HG03175 (cell line): ENCODE measurements around the gene INO80C.
"Not testable (repeated sequence)": the region's sequence is repeated elsewhere in the genome, so short reads cannot be mapped to it uniquely, and the experiment has no call there.

Source experiments
- ATAC-seq: cut with Tn5 transposase; IDR thresholded peaks from one replicate; pipeline ENCODE4 v1.9.1; 2021; ENCODE audit warnings: mild to moderate bottlenecking, moderate library complexity; ENCODE audit not compliant: unreplicated experiment

Gene INO80C

DNA sequence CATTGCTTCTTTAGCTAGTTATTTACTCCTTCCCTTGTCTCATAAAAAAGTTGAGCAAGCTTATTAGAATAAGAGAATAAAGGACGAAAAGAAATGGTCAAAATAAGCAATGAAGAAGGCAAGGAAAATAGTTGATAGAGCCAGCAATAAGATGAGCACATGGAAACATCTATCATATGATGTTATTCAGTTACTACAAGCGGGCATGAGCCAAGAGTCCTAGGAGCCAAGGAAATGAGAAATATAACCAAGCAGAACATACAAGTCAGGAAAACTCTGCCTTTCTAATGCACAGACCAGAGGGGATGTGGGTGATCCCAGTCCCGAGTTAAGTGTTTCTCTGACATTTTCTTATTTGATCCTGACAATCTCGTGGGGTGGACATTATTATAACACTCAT is 33.9 kb downstream of the INO80C start:
- no peak for ATAC-seq

DNA sequence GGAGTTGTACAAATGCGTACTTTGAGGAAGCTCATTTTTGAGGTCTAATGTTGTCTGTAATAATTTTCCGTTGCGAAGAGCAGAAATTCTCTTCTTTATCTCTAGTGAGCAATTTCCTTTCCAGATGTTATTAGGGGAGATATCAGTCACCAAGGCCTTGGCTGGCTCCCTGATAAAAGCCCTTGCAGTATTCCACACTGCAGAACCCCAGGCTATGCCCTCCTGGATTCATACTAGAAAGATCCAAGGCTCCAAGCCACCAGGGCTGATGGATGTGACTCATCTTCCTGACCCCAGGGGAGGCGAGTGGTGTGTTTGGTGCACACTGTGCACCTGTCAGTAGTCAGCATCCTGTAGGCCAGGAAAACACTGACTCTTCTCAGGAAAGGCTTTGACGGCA is 34.7 kb downstream of the INO80C start:
- no peak for ATAC-seq

- ATAC-seq: no peak
These were observed 37.0 kb downstream of the INO80C start for GRCh38 chr18:35460736-35461161.

DNA sequence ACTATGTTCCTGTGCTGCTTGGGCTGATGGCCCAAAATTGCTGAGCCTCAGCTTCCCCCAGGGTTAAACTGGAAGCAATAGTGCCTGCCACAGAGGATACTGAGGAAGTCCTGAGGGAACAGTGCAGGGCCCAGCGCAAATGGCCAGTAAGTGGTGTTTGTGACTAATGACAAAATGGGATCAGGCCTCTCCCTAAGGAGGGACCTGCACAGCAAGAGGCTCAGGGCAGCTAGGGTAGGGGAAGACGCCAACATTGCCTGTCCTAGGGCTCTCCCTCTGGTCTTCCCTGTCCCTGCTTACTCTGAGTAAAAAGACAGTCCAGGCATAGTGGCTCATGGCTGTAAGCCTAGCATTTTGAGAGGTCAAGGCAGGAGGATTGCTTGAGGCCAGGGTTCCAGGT is 37.8 kb downstream of the INO80C start:
- ATAC-seq: no peak

DNA sequence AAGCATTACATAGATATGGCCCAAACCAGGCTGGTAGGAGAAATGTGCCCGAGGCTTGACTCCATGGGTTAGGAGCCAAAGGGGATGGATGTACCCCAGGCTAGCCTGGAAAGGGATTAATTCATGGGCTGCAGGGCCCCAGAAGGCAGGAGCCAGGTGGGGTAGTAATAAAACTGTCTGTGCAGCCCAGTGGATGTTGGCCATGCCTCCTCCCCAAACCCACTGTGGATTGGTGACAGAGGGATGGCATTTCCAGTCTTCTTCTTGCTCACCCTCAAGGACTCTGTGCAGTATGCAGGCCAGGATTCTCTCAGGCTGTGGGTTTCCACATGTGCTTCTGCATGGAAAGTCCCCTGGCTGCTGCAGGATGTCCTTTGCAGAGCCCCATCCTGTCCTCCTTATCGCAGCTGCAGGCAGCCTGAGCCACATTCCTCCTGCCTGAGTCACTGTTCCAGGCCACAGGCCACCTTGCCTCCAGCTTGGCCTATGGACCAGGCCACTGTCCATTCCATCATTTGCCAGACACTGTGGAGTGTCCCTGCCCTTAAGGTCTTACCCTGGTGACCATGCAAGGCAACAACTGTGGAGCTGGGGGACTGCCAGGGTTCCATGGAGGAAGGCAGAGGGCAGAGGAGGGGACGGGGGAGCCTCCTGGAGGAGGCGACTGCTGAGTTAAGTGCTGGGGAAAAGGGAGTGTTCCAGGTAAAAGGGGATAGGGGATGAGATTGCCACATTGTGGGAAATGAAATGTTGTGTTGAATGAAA is 38.9 kb downstream of the INO80C start:
- ATAC-seq: no peak

- no peak for ATAC-seq
These were observed 39.5 kb downstream of the INO80C start for GRCh38 chr18:35458271-35458670.

GRCh38 chr18:35457140-35457704 is 40.5 kb downstream of the INO80C start:
- no peak for ATAC-seq

GRCh38 chr18:35455926-35456763 is 41.6 kb downstream of the INO80C start:
- no peak for ATAC-seq

DNA sequence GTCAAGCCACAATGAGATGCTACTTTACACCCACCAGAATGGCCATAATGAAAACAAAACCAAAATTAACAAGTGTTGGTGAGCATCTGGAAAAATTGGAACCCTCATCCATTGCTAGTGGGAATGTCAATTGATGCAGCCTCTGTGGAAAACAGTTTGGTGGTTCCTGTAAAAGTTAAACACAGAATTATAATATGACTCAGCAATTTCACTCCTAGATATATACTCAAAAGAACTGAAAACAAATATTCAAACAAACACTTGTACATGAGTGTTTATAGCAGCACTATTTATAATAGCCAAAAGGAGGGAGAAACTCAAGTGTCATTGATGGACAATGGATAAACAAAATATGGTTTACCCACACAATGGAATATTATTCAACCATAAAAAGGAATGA is 43.0 kb downstream of the INO80C start:
- ATAC-seq: no peak

GRCh38 chr18:35453065-35453464 is 44.7 kb downstream of the INO80C start:
- not testable (repeated sequence) for ATAC-seq

GRCh38 chr18:35451916-35452315 is 45.8 kb downstream of the INO80C start:
- ATAC-seq: no peak

- ATAC-seq: no peak
These were observed 46.7 kb downstream of the INO80C start for GRCh38 chr18:35451032-35451431.

- no peak for ATAC-seq
These were observed 53.1 kb downstream of the INO80C start for GRCh38 chr18:35444636-35445035.

DNA sequence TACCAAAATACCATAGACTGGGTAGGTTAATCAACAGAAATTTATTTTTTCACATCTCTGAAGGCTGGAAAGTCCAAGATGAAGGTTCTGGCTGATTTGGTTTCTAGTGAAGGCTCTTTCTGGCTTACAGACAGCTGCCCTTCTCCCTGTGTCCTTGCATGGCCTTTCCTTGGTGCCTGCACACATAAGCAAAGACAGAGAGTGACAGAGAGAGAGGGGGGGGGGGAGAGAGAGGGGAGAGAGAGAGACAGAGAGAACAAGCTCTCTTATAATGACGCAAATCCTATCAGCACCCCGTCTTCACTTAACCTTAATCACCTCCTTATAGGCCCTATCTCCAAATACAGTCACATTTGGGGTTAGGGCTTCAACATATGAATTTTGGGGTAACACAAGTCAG is 53.9 kb downstream of the INO80C start:
- no peak for ATAC-seq

- ATAC-seq: no peak
These were observed 54.3 kb downstream of the INO80C start for GRCh38 chr18:35443434-35443833.

DNA sequence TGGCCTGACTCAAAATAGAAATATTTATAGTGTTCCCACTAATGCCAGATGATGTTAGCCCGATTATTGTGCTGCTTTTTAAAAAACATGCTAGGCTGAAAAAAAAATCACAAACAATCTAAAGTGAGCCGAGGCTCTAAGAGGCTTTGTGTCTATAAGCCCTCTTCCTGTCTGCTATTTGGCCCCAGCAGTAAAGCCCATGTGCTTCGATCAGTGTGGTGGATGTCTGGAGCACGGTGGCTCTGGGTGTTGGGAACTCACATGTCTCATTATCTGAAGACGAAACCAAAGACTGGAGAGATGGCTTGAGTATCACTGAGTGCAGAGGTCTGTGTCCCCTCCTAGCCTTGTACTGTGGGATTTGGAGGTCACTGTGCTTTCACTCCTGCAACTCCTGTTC is 55.1 kb downstream of the INO80C start:
- no peak for ATAC-seq

GRCh38 chr18:35441857-35442595 is 55.7 kb downstream of the INO80C start:
- ATAC-seq: no peak

DNA sequence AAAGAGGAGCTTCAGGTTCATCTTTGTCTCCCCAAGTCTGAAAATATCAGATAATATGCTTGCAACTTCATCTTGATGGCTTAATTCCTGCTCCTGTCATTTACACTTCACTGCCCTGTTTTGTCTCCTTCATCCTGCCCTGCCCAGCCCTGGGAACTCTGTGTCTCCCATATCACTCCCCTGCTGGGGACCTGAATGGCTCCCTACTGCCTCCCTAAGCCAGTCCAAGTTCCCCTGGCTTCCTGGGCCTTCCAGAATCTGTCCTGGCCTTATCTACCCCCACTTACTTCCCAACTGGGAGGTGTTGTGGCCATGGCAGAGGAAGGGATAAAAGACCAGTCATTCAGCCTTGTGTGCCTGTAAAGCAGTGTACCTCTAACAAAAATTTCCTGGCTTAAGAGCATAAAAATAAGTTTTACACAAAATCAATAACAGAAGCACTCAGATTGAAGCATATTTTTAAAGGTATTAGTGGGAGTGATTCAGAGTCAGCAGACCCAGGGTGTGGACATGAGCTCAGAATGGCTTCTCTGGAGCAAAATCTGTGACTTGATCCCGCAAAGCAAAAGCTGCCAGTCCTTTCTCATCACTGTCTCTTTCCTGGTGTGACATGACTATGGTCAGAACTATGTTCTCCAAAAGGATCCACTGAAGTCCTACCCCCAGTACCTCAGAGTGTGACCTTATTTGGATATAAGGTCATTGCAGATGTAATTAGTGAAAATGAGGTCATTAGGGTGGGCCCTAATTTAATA is 59.1 kb downstream of the INO80C start:
- no peak for ATAC-seq

GRCh38 chr18:35437836-35438235 is 59.9 kb downstream of the INO80C start:
- ATAC-seq: no peak

DNA sequence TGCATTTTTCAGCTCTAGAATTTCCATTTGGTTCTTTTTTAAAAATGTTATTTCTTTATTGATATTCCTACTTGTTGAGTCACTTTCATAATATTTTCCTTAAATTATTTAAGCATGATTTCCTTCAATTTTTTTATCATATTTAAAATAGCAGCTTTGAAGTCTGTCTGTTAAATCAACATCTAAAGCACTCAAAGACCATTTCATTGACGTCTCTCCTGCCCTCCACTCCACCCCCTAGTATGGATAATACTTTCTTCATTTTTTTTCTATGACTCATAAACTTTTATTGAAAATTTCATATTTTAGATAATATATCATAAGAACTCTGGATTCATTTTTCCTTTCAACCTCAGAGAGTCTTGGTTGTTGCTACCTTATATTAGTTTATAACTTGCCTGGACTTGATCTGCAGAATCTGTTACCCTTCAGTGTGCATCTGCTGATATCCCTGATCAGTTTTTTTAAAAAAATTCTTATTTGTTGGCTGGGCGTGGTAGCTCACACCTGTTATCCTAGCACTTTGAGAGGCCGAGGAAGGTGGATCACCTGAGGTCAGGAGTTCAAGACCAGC is 61.6 kb downstream of the INO80C start:
- no peak for ATAC-seq
